NCI-H1436 (cell line): Measurements from ENCODE around the gene MTG1.

Experiments
- DNase-seq: peaks from one replicate; lab custom pipeline; 2025; lab: John Stamatoyannopoulos, UW

Gene MTG1

DNA sequence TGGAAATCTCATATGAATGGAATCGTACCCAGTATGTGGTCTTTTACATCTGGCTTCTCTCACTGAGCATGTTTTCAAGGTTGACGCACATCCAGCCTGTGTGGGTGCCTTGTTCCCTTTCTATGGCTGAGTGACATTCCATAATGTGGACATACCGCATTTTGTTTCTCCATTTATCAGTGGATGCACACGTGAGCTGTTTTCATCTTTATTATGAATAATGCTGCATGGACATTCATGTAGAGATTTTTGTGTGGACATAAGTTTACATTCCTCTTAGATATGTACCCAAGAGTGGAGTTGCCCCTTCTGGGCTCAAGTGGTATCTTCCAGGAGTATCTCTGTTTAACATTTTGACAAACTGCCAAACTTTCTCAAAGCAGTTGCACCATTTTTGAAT, 58.5 kb downstream of the MTG1 start:
- no peak for DNase-seq

DNA sequence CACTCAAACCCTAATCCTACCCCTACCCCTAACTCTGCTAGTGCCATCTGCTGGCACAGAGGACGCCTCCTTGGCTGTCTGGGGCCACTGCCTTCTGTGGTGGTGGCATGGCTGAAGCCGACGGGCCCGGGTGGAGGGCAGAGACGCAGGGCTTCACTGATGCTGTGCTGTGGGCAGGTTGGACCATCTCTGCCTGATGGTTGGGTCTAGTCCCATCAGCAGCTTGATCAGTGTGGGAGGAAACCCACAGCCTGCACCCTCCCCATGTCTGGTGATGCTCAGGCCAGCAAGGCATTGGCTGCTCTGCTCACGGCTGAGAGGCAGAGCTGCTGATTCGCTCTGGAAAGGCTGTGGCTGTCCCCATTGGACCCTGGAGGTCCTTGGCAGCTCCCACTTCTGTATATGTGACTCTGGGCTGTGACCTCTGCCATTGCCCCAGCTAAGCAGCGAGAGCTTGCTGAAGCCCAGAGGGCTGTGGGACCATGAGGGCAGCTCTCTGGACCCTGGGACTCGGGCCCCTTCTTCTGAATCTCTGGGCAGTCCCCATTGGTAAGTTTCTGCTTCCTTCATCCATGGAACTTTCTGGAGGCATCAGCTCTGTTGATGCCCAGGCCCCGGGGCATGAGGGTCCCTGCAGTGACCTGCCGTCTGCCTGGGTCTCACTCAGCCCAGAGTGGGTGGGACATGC, 59.7 kb downstream of the MTG1 start, which contains the start of gene SCART1:
Gene SCART1, plus strand, starts transcription at position 430 of the 688 bp plus-strand sequence. Its CDS starts 53 bp downstream, at position 483.
- peak; percentile 76 for DNase-seq

DNA sequence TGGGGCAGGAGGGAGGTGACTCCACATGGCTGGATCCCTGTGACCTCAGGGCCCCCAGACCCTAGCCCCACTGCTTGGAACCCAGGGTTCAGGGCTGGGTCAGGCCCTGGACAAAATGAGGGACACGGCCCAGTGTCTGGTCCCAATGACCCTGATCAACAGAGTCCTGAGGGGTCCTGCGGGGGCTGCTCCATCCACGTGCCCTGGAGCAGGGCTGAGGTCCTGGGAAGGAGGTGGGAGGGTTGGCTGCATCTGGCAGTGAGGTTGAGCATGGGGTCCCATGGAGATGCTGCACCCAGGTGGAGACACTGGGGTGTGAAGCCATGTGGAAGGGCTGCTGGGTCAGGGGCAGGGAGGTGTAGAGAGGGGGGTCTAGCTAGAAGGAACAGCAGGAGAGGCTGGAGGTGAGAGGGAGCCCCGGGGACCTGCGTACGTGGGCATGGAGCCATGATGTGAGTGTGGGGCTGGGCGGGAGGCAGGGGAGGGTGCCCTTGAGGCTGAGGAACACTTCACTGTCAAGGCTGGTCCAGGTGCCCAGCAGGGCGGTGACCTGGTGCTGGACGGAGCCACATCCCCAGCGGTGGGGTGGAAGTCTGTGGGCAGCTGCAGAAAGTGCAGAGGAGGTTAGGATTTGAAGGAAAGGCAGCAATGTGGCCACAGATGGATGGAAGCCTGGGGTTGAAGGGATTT, 60.4 kb downstream of the MTG1 start:
- no peak for DNase-seq

DNA sequence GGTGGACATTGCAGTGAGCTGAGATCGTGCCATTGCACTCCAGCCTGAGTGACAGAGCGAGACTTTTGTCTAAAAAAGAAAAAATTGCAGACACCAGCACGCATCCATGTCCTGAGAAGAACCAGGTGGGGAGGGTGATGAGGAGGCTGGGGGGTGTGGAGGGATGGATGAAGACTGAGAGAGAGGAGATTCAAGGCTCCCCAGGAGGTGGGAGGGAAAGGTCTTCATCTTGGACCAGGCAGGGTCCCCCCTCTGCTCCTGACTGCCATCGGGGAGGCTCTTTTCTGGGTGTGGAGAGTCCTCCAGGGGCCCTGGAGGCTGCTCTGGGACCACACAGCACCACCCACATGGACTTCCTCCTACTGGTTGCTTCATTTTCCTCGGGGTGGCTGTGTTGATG, 61.2 kb downstream of the MTG1 start:
- DNase-seq, result no peak

DNA sequence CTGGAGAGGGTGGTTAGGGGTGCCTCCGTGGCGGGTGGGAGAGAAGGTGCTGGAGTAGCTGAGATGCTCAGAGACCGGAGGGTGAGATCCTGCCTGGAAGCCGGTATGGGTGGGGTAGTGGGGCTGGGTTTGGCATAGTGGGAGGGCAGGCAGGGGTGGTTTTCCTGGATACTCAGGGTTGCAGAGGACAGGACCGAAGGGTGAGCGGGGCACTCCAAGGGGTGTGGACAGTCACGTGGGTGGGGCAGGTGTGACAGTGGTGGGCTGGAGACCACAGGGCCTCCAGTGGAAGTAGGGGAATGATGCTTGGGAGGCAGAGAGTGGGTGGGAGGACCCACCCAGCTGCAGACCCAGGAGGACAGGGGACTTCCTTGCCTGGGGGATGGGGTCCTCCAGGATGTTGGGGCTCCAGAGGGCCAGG, 61.7 kb downstream of the MTG1 start:
- DNase-seq, result no peak

DNA sequence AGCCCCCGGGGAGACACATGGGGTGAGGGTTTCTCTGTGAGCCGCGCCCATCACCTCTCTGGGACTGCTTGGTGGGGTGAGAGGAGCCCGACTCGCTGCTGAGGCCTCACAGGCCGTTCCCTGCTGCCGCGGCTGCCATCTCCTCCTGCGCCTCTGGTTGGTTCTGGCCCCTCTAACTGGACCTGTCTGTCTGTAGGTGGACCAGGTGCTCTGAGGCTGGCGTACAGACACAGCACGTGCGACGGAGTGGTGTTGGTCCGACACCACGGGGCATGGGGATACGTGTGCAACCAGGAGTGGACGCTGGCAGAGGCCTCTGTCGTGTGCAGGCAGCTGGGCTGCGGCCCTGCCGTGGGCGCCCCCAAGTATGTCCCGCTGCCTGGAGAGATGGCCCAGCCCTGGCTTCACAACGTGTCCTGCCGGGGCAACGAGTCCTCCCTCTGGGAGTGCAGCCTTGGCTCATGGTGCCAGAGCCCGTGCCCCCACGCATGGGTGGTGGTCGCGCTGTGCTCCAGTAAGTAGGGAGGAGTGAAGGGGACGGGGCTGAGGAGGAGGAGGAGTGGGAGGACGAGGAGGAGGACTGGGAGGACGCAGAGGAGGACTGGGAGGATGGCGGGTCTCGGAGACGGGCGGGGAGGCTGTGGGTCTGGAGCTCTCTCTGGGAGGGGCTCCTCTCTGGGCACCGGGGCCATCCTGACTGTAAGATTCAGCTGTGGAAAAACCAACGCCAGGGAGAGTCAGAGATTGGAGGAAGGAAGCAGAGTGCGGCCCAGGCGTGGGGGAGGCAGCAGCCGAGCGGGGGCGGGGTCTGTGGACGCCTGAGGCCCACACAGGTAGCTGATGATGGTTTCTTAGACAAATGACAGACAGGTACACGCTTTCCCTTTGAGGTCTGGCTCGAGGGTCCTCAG, 62.3 kb downstream of the MTG1 start:
- no peak for DNase-seq

DNA sequence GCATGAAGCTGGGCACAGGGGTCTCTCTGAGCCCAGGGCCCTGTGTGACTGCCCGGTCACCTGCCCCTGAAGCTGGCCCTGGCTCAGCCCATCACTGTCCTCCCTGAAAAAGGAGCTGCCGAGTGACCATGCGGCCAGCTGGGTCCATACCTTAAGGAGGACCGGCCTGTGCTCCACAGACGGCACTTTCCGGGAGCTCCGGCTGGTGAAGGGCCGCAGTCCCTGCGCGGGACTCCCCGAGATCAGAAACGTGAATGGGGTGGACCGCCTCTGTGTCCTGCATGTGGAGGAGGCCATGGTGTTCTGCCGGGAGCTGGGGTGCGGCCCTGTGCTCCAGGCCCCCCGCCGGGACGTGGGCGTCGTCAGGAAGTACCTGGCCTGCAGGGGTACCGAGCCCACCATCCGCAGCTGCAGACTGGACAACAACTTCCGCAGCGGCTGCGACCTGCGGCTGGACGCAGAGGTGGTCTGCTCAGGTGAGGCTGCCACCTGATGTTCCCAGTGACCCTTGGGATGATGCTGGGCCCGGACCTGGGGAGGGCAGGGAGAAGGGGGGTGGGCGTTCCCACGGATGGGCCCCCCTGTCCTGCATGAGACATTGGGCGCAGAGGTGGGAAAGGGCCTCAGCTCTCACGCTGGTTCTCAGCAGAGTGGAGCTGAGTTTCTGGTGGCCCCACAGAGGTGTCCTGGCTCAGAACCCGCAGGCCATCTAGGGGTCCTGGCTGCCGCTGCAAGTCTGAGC, 63.3 kb downstream of the MTG1 start:
- no peak for DNase-seq

DNA sequence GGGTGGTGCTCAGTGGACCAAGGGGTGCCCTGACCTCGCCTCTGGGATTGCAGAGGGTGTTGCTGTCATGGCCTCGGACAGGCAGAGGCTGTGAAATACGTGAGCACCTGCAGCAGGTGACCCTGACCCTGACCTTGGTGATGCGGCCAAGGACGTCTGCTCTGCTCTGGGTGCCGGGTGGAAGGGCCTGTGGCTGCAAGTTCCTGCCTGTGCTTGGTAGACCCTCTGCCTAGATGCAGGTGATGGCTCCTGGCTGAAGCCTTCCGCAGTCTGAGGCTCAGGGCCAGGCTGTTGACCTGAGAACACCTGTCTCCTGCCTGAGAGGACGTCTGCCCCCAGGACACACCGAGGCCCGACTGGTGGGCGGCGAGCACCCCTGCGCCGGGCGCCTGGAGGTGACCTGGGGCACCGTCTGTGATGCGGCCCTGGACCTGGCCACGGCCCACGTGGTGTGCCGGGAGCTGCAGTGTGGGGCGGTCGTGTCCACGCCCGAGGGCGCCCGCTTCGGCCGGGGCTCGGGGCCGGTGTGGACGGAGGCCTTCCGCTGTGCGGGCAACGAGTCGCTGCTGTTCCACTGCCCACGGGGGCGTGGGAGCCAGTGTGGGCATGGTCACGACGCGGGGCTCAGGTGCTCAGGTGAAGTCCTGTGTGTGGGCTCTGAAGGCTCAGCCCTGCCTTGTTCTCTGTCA, 64.2 kb downstream of the MTG1 start:
- no peak for DNase-seq

DNA sequence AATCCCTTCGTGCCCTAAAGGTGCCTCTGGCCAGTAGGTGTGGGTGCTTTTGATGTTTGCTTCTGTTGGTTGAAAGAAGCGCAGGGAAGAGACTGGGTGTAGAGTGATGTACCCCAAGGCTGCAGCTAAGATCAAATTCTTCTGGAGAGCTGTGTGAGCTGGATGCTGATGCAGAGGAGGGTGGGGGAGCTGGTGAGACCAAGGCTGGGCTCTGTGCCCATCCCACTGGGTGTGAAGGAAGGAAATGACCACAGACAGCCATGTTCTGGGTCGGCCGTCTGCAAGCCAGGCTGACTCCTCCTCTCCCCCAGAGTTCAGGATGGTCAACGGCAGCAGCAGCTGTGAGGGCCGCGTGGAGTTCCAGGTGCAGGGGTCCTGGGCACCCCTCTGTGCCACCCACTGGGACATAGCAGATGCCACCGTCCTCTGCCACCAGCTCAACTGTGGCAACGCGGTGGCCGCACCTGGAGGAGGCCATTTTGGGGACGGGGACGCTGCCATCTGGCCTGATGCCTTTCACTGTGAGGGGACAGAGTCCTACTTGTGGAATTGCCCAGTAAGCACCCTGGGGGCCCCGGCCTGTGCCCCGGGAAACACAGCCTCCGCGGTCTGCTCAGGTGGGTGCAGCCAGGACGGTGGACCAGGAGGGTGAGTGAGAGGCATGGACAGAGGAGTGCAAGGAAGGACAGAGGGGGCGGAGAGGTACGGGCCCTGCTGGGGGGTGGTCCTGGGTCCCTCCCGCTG, 64.9 kb downstream of the MTG1 start:
- no peak for DNase-seq

DNA sequence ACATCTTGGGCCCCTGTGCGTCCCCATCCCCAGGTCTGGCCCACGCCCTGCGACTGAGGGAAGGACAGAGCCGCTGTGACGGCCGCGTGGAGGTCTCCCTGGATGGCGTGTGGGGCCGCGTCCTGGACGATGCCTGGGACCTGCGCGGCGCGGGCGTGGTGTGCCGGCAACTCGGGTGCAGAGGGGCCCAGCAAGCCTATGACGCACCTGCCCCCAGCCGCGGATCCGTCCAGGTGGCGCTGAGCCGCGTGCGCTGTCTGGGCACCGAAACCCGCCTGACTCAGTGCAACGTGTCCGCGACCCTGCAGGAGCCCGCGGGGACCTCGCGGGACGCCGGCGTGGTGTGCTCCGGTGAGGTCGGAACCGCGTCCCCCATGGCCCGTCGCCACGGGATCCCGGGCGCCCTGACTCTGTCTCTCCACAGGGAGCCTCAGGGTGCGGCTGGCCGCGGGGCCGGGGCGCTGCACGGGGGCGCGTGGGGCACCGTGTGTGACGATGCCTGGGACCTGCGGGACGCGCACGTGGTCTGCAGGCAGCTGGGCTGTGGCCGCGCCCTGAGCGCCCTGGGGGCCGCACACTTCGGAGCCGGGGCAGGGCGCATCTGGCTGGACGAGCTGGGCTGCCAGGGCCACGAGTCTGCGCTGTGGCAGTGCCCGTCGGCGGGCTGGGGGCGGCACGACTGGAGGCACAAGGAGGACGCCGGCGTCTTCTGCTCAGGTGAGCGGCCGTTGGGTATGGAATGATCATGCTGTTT, 65.7 kb downstream of the MTG1 start:
- no peak for DNase-seq

DNA sequence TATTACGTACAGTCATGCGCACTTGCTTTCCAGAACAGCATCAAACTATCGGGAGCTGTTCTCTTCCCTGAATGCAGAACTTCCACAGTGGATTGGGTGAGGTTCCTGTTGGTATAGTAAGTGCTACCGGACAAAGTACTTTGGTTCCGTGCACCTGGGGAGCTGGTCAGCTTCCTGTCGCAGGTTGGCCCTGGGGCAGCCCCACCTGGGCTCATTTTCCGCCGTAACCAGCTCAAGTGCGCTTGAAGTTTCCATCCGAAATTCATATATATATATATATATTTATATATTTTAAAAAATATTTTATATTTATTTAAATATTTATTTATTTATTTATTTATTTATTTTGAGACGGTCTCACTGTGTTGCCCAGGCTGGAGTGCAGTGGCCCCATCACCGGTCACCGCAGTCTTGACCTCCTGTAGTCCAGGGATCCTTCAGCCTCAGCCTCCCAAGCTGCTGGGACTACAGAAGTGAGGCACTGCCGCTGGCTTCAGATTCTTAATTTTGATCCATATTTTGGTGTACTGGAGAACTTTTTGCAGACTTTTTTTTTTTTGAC, 66.3 kb downstream of the MTG1 start:
- DNase-seq, result no peak

DNA sequence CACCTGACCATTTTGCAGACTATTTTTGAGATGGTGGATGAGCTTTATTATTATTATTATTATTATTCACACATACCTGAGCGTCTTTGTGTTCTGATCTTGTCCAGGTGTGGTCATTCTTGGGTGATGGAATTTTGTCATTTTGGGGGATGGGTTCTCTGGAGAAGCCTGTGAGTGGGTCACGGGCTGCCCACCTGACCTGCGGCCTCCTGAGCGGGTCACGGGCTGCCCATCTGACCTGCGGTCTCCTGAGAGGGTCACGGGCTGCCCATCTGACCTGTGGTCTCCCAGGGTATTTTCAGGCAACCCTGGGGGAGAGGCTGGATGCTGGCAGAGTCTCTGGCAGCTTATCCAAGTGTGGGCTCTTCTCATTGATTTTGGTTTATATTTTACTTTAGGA, 67.1 kb downstream of the MTG1 start:
- DNase-seq, result no peak

DNA sequence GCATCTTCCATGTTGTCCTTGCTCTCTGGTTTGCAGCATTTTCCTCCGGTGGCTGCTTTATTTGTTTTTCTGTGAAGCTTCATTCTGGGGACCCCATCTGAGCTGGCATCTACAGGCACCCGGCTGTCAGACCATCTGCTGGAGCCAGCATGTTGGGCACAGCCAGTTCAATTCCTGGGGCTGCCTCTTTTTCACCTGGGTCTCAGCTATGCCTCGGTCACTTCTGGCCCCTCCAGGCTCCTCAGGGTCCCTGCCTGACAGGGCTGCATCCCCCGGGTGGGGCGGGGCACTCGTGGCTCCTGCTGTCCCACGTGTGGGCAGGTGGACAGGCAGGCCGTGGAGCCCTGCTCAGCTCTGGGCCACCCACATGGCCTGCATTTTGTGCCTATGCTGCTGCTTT, 67.9 kb downstream of the MTG1 start:
- no peak for DNase-seq

DNA sequence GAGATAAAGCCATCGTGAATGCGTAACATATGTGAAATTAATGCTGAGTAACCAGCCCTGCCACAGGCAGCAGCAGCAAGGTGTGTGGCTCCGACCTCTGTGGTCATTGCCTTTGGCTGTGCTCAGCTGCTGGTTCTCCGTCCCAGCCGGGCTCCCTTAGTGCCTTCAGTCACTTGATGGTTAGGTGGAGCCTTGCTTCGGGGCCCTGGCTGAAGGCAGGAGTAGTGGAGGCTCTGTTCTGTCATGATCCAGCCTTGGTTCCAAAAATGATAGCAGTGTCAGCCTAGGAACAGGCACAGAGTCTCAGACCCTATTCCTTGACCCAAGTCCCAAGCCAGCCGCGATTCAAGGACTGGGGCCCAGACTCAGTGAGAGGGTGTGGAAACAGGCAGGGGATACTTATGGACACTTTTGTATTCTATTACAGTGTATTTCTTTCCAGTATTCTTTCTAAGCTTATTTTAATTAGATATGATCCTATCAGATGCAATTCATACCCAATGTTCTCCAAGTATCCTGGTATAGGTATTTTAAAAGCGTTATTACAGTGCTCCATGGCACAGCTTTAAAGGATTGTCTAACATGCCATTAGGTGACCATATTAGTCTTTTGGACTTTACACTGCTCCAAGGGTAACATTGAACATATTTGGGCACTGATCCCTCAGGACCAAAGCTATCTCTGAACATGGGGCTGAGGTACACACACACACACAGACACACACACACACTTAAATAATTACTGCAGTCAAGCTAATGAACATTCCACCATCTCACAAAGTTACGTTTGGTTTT, 68.8 kb downstream of the MTG1 start:
- no peak for DNase-seq

DNA sequence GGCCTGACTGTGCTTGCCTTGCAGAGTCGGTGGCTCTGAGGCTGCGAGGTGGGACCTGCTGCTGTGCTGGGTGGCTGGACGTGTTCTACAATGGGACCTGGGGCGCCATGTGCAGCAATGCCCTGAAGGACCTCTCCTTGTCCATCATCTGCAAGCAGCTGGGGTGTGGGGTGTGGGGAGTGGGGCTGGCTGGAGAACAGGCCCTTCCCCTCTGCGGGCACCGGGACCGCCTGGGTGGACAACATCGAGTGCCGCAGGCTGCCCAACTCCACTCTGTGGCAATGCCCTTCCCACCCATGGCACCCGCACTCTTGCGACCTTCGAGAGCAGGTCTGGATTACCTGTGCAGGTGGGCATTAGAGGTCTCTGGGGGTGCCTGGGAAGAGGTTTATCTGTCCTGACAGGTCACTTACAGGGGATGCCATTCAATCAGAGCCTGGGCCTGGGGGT, 70.7 kb downstream of the MTG1 start:
- no peak for DNase-seq

DNA sequence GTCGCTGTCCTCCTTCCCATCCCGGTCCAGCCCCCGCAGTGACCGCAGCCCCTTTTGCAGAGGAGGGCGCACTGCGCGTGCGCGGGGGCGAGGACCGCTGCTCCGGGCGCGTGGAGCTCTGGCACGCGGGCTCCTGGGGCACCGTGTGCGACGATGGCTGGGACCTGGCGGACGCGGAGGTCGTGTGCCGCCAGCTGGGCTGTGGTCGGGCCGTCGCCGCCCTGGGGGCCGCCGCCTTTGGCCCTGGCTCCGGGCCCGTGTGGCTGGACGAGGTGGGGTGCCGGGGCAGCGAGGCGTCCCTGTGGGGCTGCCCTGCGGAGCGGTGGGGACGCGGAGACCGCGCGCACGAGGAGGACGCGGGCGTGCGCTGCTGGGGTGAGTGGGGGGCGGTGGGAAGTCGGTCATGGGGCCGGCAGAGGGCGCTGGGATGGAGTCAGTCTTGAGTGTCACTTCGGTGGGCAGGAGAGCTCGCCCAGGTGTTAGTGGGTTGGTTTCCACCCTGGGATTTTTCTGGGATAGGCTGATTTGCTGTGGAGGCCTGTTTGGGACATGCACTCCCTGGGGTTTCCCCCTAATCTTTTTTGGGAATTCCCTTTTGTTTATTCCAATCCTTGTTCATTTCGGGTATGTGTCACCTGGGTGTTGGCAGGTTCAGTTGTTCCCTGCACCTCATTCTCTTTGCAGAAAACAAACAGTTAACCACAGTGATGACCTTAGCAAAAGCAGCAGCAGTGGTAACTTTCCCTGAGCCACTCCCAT, 71.4 kb downstream of the MTG1 start:
- no peak for DNase-seq

DNA sequence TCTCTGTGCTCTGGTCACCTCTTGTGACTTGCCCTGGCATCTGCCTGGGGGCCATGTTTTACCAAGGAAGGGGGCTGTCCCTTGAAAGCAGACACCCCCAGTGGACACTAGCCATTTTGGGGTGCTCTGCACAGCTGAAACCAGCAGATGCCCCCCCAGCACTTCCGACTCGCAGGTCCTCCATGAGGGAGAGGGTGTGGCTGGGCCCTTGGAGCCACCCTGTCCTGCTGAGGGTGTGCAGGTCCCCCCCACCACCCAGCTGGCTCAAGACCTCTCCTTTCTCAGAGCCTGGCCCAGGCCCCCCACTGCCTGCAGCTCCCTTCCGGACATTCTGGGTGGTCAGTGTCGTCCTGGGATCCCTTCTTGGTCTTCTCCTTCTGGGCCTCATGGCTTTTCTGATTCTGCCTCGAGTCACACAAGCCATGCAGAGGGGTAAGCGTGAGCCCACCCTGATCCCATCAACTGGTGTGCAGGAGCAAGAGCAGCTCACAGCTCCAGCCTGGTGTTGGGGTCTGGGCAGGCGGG, 72.1 kb downstream of the MTG1 start:
- DNase-seq, result no peak
